SK-N-SH (cell line): ENCODE data around the gene ART1. TPM values are rescaled to one million over a fixed set of nuclear protein-coding genes. Genes with fewer than 3 reads are reported as not detected.
"Not testable (repeated sequence)": the region's sequence is repeated elsewhere in the genome, so short reads cannot be mapped to it uniquely, and the experiment has no call there.

ENCODE experiments used
- CTCF ChIA-PET: fragments of 300-600, 350-600 bp; formaldehyde crosslinking; extraction: SDS; loops from one replicate; lab custom pipeline; 2021; lab: Yijun Ruan, JAX
- POLR2A ChIA-PET: fragments of 350-600 bp; sonication (Branson Sonifier 250); formaldehyde crosslinking; extraction: SDS; loops from one replicate; lab custom pipeline; 2020; ENCODE audit warnings: antibody characterized with exemption, inconsistent platforms; lab: Yijun Ruan, JAX
- DNase-seq: peaks from one replicate; pipeline ENCODE4 v3.0.0; 2012
- H2AFZ ChIP-seq: fragments of 200-600 bp; sonication (generic); 2 replicates; pipeline ENCODE4 v1.8.1; 2016; ENCODE audit warnings: antibody characterized with exemption, mild to moderate bottlenecking, low read depth
- H3F3A ChIP-seq: fragments of 200-600 bp; sonication (generic); replicated peaks from 2 replicates; pipeline ENCODE3; 2016; ENCODE audit warnings: antibody characterized with exemption, mild to moderate bottlenecking; ENCODE audit not compliant: insufficient read depth
- H3K27ac ChIP-seq, 2 experiments: fragments of 200-500 bp in 1 of 2; fragments of 200-600 bp in 1 of 2; sonication (Bioruptor generic) in 1 of 2; sonication (generic), shearing (Covaris generic) in 1 of 2; 2 replicates each; pipeline versions ENCODE4 v1.5.1 to v1.6.1; 2014 to 2016; ENCODE audit warnings: low read depth in 2 of 2, inconsistent platforms in 1 of 2, low read length in 1 of 2, mild to moderate bottlenecking in 1 of 2, mixed read lengths in 1 of 2
- H3K27me3 ChIP-seq: fragments of 200-600 bp; sonication (generic), shearing (Covaris generic); 2 replicates; pipeline ENCODE4 v1.6.1; 2016; ENCODE audit warnings: mixed run types; ENCODE audit not compliant: insufficient read depth
- H3K36me3 ChIP-seq, 2 experiments: fragments of 200-500 bp in 1 of 2; fragments of 200-600 bp in 1 of 2; sonication (Bioruptor generic) in 1 of 2; sonication (generic) in 1 of 2; replicated peaks in 1 of 2; 2 replicates each; pipeline versions ENCODE3 to v1.5.1; 2014 to 2016; ENCODE audit warnings: low read length in 1 of 2, mild to moderate bottlenecking in 1 of 2; ENCODE audit not compliant: insufficient read depth in 2 of 2, control insufficient read depth in 1 of 2
- H3K4me1 ChIP-seq, 2 experiments: fragments of 200-500 bp in 1 of 2; fragments of 200-600 bp in 1 of 2; sonication (Bioruptor generic) in 1 of 2; sonication (generic), shearing (Covaris generic) in 1 of 2; 2 replicates each; pipeline versions ENCODE4 v1.5.1 to v1.6.1; 2014 to 2016; ENCODE audit warnings: low read depth in 1 of 2, low read length in 1 of 2, mixed run types in 1 of 2; ENCODE audit not compliant: insufficient read depth in 2 of 2, control insufficient read depth in 1 of 2
- H3K4me2 ChIP-seq: fragments of 200-600 bp; sonication (generic), shearing (Covaris generic); 2 replicates; pipeline ENCODE4 v1.6.1; 2017; ENCODE audit warnings: mixed run types
- H3K4me3 ChIP-seq, 2 experiments: fragments of 200-500 bp in 1 of 2; fragments of 200-600 bp in 1 of 2; sonication (Bioruptor generic) in 1 of 2; sonication (generic), shearing (Covaris generic) in 1 of 2; 2 replicates each; pipeline versions ENCODE4 v1.5.1 to v1.8.1; 2014 to 2016; ENCODE audit warnings: low read depth in 2 of 2, inconsistent platforms in 1 of 2, low read length in 1 of 2, mild to moderate bottlenecking in 1 of 2, mixed read lengths in 1 of 2, moderate library complexity in 1 of 2
- H3K79me2 ChIP-seq: fragments of 200-600 bp; sonication (generic); 2 replicates; pipeline ENCODE4 v1.8.1; 2017; ENCODE audit warnings: mild to moderate bottlenecking; ENCODE audit not compliant: insufficient read depth
- H3K9ac ChIP-seq: fragments of 200-600 bp; sonication (generic); 2 replicates; pipeline ENCODE4 v1.6.1; 2017; ENCODE audit warnings: mixed run types
- H3K9me2 ChIP-seq: fragments of 200-600 bp; sonication (generic); 2 replicates; pipeline ENCODE4 v1.6.1; 2017; ENCODE audit warnings: mixed run types
- H3K9me3 ChIP-seq: fragments of 200-600 bp; sonication (generic); 2 replicates; pipeline ENCODE4 v1.6.1; 2017; ENCODE audit warnings: mixed run types, mild to moderate bottlenecking, moderate library complexity
- H4K20me1 ChIP-seq: fragments of 200-600 bp; sonication (generic); 2 replicates; pipeline ENCODE4 v1.6.1; 2017; ENCODE audit warnings: mild to moderate bottlenecking, mixed run types; ENCODE audit not compliant: insufficient read depth
- FOXM1 ChIP-seq: IDR thresholded peaks from 2 replicates; pipeline ENCODE4 v1.4.0; 2012; ENCODE audit warnings: low read depth, mild to moderate bottlenecking
- GABPA ChIP-seq: IDR thresholded peaks from 2 replicates; pipeline ENCODE4 v1.4.0; 2012; ENCODE audit warnings: low read depth, mild to moderate bottlenecking
- MEF2A ChIP-seq: IDR thresholded peaks from 2 replicates; pipeline ENCODE4 v1.4.0; 2012; ENCODE audit warnings: low read depth, borderline replicate concordance
- POLR2AphosphoS5 ChIP-seq: IDR thresholded peaks from 2 replicates; pipeline ENCODE4 v1.6.1; 2012; ENCODE audit warnings: low read depth, low read length
- RFX5 ChIP-seq: IDR thresholded peaks from 2 replicates; pipeline ENCODE4 v1.6.1; 2012; ENCODE audit warnings: mild to moderate bottlenecking, improper control_type of control experiment, low read length
- TAF1 ChIP-seq: IDR thresholded peaks from 2 replicates; pipeline ENCODE4 v1.6.1; 2012; ENCODE audit warnings: low read depth, mild to moderate bottlenecking, low read length, moderate library complexity, borderline replicate concordance
- WGBS: methylation state at CpG from one replicate; pipeline ENCODE4 v1.1.6; 2017; ENCODE audit warnings: low lambda C conversion rate; 5-methylcytosine and 5-hydroxymethylcytosine counted together
- polyA plus RNA-seq, 3 experiments: library from polyadenylated mRNA; depleted of rRNA; stranded (reverse); fragments of >200 nt; gene quantifications; 2 replicates each; pipeline ENCODE4 v1.2.3, GENCODE V29; 2012
- TF ChIP-seq, protein P1 (sequence below): IDR thresholded peaks from 2 replicates; pipeline ENCODE4 v1.4.0; 2012; ENCODE audit warnings: low read depth, borderline replicate concordance
- TF ChIP-seq, protein P2 (sequence below): IDR thresholded peaks from 2 replicates; pipeline ENCODE4 v1.4.0; 2012; ENCODE audit warnings: low read depth

The ART1 gene
- polyA plus RNA-seq, 1 of the 3 experiments (the other 2 are of a cell fraction) = not detected

DNA sequence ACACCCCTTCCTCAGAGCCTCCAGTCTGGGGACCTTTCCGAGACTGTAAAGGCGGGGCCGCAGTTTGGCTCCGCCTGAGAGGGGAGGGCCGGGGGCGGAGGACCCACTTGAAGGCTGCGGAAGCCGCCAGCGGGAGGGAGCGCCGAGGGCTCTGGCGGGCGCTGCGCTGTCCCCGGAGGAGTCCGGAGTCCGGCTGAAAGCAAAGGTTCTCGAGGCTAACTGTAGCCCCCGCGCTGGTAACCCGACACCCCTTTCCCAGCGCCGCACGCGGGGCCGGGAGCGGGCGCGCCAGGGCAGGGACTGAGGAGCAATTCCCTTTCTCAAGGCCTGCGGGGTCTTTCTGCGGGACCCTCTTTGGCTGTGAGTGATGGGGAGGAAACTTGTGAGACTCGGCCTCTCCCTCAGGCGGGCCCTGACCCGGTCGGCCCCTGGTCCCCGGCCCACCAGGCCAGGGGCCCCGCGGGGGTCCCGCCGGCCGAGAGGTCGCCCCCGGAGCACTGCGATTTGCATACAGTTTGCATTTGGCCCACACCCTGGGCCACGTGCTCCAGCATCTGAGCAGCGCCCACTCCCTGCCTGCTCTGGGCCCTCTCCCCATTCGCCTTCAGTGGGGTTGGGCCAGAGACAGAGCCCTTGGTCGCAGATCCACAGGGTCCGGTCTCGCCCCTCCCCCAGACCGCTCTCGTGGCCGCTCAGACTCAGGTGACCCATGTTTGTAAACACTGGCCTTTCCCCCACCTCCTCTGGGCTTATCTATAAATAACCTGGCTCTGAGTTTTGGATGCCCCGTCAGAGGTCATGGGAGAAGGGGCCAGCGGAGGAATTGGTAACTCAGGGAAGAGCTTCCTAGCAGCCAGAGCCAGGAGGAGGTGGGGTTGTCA lies 2.6 kb upstream of the ART1 start:
- no peaks in the 10 kb centered on the region for H3K9me2 ChIP-seq
- H3K27me3 ChIP-seq = no peaks in the 10 kb centered on the region; the same call in 1 of the 2 replicates
- 14% methylated on average over 23 of the region's 55 CpGs for WGBS
- no peaks in the 10 kb centered on the region for H3F3A ChIP-seq
- peak; percentile 98 for DNase-seq
- H3K9me3 ChIP-seq = no peaks in the 10 kb centered on the region
- peak overlapping the region; percentile 57 to 65 for H3K4me3 ChIP-seq
- peak overlapping the region; percentile 90 for H3K4me2 ChIP-seq
- peak overlapping the region; percentile 53; the same call in 1 of the 2 replicates for H3K9ac ChIP-seq
- no peak overlapping the region for H3K27ac ChIP-seq
- ChIA-PET CTCF (no interaction called here), POLR2A (no interaction called here)
- H3K79me2 ChIP-seq = no peaks in the 10 kb centered on the region
- TF ChIP-seq, protein P1, sequence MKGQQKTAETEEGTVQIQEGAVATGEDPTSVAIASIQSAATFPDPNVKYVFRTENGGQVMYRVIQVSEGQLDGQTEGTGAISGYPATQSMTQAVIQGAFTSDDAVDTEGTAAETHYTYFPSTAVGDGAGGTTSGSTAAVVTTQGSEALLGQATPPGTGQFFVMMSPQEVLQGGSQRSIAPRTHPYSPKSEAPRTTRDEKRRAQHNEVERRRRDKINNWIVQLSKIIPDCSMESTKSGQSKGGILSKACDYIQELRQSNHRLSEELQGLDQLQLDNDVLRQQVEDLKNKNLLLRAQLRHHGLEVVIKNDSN = 0 out of 2 replicates have a peak, but pooled peaks have one; percentile 12
- no peak for TF ChIP-seq FOXM1
- TF ChIP-seq, protein P2, sequence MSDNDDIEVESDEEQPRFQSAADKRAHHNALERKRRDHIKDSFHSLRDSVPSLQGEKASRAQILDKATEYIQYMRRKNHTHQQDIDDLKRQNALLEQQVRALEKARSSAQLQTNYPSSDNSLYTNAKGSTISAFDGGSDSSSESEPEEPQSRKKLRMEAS = peak; percentile 60; the same call in 1 of the 2 replicates
- TF ChIP-seq RFX5 = no peak
- H2AFZ ChIP-seq = peak overlapping the region; percentile 81; the same call in 1 of the 2 replicates
- no peaks in the 10 kb centered on the region for H4K20me1 ChIP-seq
- peaks cover 0 to 8% of the 10 kb centered on the region in 2 experiments; a peak in 1 of 4 replicates for H3K4me1 ChIP-seq
- H3K36me3 ChIP-seq = no peaks in the 10 kb centered on the region

DNA sequence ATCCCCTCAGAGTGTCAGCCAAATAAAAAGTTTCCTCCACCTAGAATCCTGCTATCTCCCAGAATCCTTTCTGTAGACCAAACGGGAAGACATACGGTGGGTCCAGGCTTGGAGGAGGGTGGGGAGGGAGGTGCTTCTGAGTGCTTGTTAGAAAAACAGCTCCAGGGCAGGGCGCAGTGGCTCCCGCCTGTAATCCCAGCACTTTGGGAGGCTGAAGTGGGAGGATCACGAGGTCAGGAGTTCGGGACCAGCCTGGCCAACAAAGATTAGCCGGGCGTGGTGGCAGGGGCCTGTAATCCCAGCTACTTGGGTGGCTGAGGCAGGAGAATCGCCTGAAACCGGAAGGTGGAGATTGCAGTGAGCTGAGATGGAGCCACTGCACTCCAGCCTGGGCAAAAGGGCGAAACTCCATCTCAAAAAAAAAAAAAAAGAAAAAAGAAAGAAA lies 1.8 kb upstream of the ART1 start:
- H3K27ac ChIP-seq, POLR2A ChIA-PET, H3K9ac ChIP-seq, H3K27me3 ChIP-seq, H3K9me2 ChIP-seq, H3K4me3 ChIP-seq, H3F3A ChIP-seq, H3K4me1 ChIP-seq, DNase-seq, H3K9me3 ChIP-seq, H3K36me3 ChIP-seq, H3K79me2 ChIP-seq, CTCF ChIA-PET, H2AFZ ChIP-seq, H4K20me1 ChIP-seq: not testable (repeated sequence)
- peak overlapping the region; percentile 90; the same call in 1 of the 2 replicates for H3K4me2 ChIP-seq
- 85% methylated on average over 11 of the region's 11 CpGs for WGBS

DNA sequence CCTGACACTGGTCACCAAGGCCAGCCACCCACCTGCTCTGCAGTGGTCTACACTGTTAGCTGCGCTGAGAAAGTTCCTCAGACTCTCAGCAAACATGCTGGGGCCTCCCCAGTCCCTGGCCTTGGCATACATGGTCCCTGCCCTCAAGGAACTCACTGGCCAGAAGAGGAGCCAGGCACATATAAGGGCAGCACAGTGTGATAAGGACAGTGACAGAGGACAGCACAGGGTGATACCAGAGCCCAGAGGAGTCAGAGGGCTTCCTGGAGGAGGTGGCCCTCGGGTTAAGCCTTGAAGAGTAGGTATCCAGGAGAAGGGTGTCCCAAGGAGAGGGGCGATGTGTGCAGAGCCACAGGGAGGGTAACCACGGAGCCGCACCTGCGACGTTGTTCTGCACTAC lies 624 bp downstream of the ART1 start:
- H3K4me1 ChIP-seq = peaks cover 0 to 8% of the 10 kb centered on the region in 2 experiments; a peak in 1 of 4 replicates
- H3K79me2 ChIP-seq = no peaks in the 10 kb centered on the region
- no peaks in the 10 kb centered on the region for H3K36me3 ChIP-seq
- H3K27ac ChIP-seq = no peak overlapping the region
- no peaks in the 10 kb centered on the region for H4K20me1 ChIP-seq
- no peak for DNase-seq
- H3F3A ChIP-seq = no peaks in the 10 kb centered on the region
- WGBS = 57% methylated on average over 7 of the region's 7 CpGs
- TF ChIP-seq TAF1 = no peak
- no peak for TF ChIP-seq GABPA
- no peak for TF ChIP-seq POLR2AphosphoS5
- no peak for TF ChIP-seq MEF2A
- TF ChIP-seq, all 33 proteins: peak for 0
- Histone ChIP-seq H3K9ac (no peak overlapping the region), H3K4me3 (no peak overlapping the region), H2AFZ (no peak overlapping the region), H3K27me3 (peaks cover 13% of the 10 kb centered on the region; the same call in 1 of the 2 replicates), H3K9me2 (no peaks in the 10 kb centered on the region), H3K9me3 (no peaks in the 10 kb centered on the region), H3K4me2 (no peak overlapping the region)
- POLR2A ChIA-PET = no interaction called here
- CTCF ChIA-PET = no interaction called here

DNA sequence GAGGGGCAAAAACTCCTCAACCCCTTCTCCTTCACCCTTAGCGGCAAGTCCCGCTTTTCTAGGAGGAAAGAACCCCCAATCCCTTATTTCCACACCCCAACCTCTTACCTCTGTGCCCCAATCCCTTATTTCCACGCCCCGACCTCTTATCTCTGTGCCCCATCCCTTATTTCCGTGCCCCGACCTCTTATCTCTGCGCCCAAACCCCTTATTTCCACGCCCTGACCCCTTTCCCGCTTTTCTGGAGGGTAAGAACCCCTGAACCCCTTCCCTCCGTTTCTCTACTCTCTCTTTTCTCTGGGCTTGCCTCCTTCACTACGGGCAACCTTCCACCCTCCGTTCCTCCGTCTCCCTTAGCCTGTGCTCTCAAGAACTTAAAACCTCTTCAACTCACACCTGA lies 3.9 kb downstream of the ART1 start:
- peaks cover 13% of the 10 kb centered on the region; the same call in 1 of the 2 replicates for H3K27me3 ChIP-seq
- H2AFZ ChIP-seq, H3K4me2 ChIP-seq, H3K27ac ChIP-seq, H3K79me2 ChIP-seq, H3F3A ChIP-seq, POLR2A ChIA-PET, H3K9ac ChIP-seq, H3K36me3 ChIP-seq, DNase-seq, H3K9me3 ChIP-seq, H3K9me2 ChIP-seq, CTCF ChIA-PET, H4K20me1 ChIP-seq, H3K4me3 ChIP-seq, H3K4me1 ChIP-seq: not testable (repeated sequence)
- WGBS = 25% methylated on average over 13 of the region's 13 CpGs

DNA sequence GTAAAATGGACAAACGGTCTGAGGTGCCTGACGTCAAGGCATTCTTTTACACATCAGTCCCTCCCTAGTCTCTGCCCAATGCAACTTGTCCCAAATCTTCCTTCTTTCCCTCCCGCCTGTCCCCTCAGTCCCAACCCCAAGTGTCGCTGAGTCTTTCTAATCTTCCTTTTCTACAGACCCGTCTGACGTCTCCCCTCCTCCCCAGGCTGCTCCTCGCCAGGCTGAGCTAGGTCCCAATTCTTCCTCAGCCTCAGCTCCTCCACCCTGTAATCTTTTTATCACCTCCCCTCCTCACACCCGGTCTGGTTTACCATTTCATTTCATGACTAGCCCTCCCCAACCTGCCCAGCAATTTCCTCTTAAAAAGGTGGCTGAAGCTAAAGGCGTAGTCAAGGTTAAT lies 4.4 kb downstream of the ART1 start:
- POLR2A ChIA-PET = not testable (repeated sequence)

More for the DNA sequence above, 4.4 kb downstream of the ART1 start:
- H3K4me2 ChIP-seq, H4K20me1 ChIP-seq, CTCF ChIA-PET, H3K9me2 ChIP-seq, DNase-seq, H3F3A ChIP-seq, H3K4me1 ChIP-seq, H3K9ac ChIP-seq, H2AFZ ChIP-seq, H3K27ac ChIP-seq, H3K79me2 ChIP-seq, H3K9me3 ChIP-seq, H3K36me3 ChIP-seq, H3K4me3 ChIP-seq: not testable (repeated sequence)
- peaks cover 13% of the 10 kb centered on the region; the same call in 1 of the 2 replicates for H3K27me3 ChIP-seq
- 39% methylated on average over 9 of the region's 9 CpGs for WGBS
